Endometrial microvascular endothelial cells (primary cell): ENCODE results near the gene SNX25. TPM values are rescaled to one million over a fixed set of nuclear protein-coding genes. Genes with fewer than 3 reads are reported as not detected.

Source experiments
- in situ Hi-C: cut with HindIII; loops from 2 replicates; pipeline ENCODE4 v1.10.0; 2017; ENCODE audit warnings: low sequenced_read_pairs, low pct_unique_long_range_greater_than_20kb; ENCODE audit errors: inconsistent ontology term
- total RNA-seq: library from RNA; depleted of rRNA; stranded (reverse); fragments of >200 nt; gene quantifications from one replicate; pipeline ENCODE4 v1.2.3, GENCODE V29; 2015; ENCODE audit errors: inconsistent ontology term

SNX25 gene
- total RNA-seq, 1 donor from 2014 or later = 13.7 TPM

DNA sequence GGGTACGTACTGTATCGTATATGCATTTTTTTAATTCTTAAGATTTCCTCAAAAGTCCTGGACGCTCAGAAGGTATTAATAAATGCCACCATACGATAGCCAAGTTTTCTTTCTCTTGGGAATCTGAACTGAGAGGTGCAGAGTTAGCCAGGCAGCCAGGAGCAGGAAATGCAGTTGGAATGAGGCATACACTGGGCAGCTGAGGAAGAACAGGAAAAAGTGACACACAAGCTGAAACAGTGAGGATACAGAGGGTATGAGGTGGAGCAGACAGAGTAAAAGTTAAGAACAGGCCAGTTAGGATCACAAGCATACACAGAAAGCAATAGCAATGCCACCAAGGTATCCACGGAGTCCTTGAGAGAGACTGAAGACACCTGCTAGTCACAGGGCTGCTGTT, 203.0 kb downstream of the SNX25 start:
- in situ Hi-C loops = no loop called here

Other genes starting within 250 kb of the SNX25 start
- gene HELT, start 191.1 kb upstream of the SNX25 start, total RNA-seq = not detected
- gene SLC25A4, start 66.3 kb upstream of the SNX25 start, total RNA-seq = 14.4 TPM
- gene CFAP97, start 5.6 kb upstream of the SNX25 start, total RNA-seq = 37.3 TPM
- 0.28 TPM for gene LRP2BP, start 186.3 kb downstream of the SNX25 start, total RNA-seq
- gene ANKRD37, start 187.2 kb downstream of the SNX25 start, total RNA-seq = 2.0 TPM
- gene UFSP2, start 216.4 kb downstream of the SNX25 start, total RNA-seq = 47.2 TPM